KMS-11 (cell line): Measurements from ENCODE around the gene DGKG.

ENCODE experiments used
- H2AFZ ChIP-seq: fragments of 200-600 bp; sonication (generic); 2 replicates; pipeline ENCODE4 v1.6.1; 2016; ENCODE audit warnings: antibody characterized with exemption, mixed run types, low read depth
- H3K27ac ChIP-seq: fragments of 200-600 bp; sonication (generic); 2 replicates; pipeline ENCODE4 v1.6.1; 2016; ENCODE audit warnings: mild to moderate bottlenecking, mixed run types
- H3K27me3 ChIP-seq: fragments of 200-600 bp; sonication (generic); 2 replicates; pipeline ENCODE4 v1.6.1; 2017; ENCODE audit warnings: mild to moderate bottlenecking, low read depth, mixed run types, moderate library complexity; ENCODE audit not compliant: insufficient read depth
- H3K36me3 ChIP-seq: fragments of 200-600 bp; sonication (generic); 2 replicates; pipeline ENCODE4 v1.6.1; 2017; ENCODE audit warnings: mild to moderate bottlenecking, mixed run types; ENCODE audit not compliant: insufficient read depth
- H3K4me1 ChIP-seq: fragments of 200-600 bp; sonication (generic); 2 replicates; pipeline ENCODE4 v1.6.1; 2016; ENCODE audit warnings: mild to moderate bottlenecking, low read depth, mixed run types; ENCODE audit not compliant: poor library complexity, severe bottlenecking
- H3K4me2 ChIP-seq: fragments of 200-600 bp; sonication (generic); 2 replicates; pipeline ENCODE4 v1.7.0; 2016; ENCODE audit warnings: mild to moderate bottlenecking, mixed run types
- H3K4me3 ChIP-seq: fragments of 200-600 bp; sonication (generic); IDR thresholded peaks from 2 replicates; pipeline ENCODE4 v1.6.1; 2017; ENCODE audit warnings: low read depth, low read length, mixed read lengths; ENCODE audit not compliant: insufficient read depth
- H3K79me2 ChIP-seq: fragments of 200-600 bp; sonication (generic); 2 replicates; pipeline ENCODE4 v1.6.1; 2016; ENCODE audit warnings: low read depth, mixed run types; ENCODE audit not compliant: insufficient read depth
- H3K9ac ChIP-seq: fragments of 200-600 bp; sonication (generic); 2 replicates; pipeline ENCODE4 v1.6.1; 2016; ENCODE audit warnings: mild to moderate bottlenecking, mixed run types
- H4K20me1 ChIP-seq: fragments of 200-600 bp; sonication (generic); 2 replicates; pipeline ENCODE4 v1.6.1; 2016; ENCODE audit warnings: mild to moderate bottlenecking, mixed run types; ENCODE audit not compliant: insufficient read depth
- TF ChIP-seq, protein P1 (sequence below): fragments of 200-600 bp; sonication (generic); conservative IDR thresholded peaks from 2 replicates; pipeline ENCODE4 v1.6.1; 2017; ENCODE audit warnings: low read depth, mild to moderate bottlenecking, antibody characterized with exemption, low read length, moderate library complexity, mixed read lengths

Gene DGKG

DNA sequence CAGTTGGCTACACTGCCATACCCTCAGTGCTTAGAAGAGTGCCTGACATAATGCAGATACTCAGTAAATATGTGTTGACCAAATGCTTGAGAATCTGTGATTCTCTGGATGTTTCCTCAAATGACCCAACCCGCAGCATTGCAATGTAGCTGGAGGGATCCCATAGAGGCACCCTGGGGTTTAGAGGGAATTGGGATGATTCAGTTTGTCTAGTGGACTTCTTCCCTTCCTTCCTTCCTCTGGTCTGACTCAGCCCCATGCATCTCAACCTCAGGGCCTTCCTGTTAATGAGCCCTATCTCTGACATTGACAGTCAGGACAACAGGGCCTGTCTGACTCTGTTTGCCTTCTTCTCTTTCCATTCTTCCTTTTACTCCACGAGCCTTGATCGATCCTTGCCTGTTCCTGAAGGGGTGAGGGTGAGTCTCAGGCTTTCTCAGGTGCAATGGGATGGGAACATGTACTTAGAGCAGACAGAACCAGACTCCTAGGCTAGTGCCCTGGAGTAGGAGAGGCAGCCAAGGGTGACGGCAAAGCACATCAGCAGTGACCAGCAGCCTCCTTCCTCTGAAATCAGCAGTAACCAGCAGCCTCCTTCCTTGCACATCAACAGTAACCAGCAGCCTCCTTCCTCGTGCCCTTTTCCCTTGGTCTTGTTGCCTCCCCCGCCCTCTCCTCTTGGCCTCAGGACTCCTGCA is 78.2 kb downstream of the DGKG start:
- H3K36me3 ChIP-seq: no peaks in the 10 kb centered on the region
- H3K9ac ChIP-seq: no peak overlapping the region
- H3K4me2 ChIP-seq: no peak overlapping the region
- no peak overlapping the region for H3K4me3 ChIP-seq
- H2AFZ ChIP-seq: no peak overlapping the region
- TF ChIP-seq, protein P1, sequence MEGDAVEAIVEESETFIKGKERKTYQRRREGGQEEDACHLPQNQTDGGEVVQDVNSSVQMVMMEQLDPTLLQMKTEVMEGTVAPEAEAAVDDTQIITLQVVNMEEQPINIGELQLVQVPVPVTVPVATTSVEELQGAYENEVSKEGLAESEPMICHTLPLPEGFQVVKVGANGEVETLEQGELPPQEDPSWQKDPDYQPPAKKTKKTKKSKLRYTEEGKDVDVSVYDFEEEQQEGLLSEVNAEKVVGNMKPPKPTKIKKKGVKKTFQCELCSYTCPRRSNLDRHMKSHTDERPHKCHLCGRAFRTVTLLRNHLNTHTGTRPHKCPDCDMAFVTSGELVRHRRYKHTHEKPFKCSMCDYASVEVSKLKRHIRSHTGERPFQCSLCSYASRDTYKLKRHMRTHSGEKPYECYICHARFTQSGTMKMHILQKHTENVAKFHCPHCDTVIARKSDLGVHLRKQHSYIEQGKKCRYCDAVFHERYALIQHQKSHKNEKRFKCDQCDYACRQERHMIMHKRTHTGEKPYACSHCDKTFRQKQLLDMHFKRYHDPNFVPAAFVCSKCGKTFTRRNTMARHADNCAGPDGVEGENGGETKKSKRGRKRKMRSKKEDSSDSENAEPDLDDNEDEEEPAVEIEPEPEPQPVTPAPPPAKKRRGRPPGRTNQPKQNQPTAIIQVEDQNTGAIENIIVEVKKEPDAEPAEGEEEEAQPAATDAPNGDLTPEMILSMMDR: no peak
- H3K27me3 ChIP-seq: no peaks in the 10 kb centered on the region
- no peaks in the 10 kb centered on the region for H3K79me2 ChIP-seq
- H4K20me1 ChIP-seq: no peaks in the 10 kb centered on the region
- no peak overlapping the region for H3K27ac ChIP-seq
- H3K4me1 ChIP-seq: no peaks in the 10 kb centered on the region

DNA sequence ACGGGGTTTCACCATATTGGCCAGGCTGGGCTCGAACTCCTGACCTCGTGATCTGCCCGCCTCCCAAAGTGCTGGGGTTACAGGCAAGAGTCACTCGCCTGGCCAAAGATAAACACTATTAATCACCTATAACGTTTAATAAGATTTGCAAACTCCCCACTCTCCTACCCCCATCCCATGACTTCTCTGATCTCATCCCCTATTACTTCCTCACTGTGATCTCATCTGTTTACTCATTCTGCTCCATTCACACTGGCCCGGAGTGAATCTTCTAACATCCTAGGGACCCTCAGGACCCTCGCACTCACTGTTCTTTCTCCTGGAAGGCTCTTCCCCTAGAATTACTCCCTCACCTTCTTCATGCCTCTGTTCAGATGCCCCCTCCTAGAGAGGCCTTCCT is 78.9 kb downstream of the DGKG start:
- Histone ChIP-seq H4K20me1 (no peaks in the 10 kb centered on the region), H3K79me2 (no peaks in the 10 kb centered on the region), H3K9ac (no peak overlapping the region), H2AFZ (no peak overlapping the region), H3K4me1 (no peaks in the 10 kb centered on the region), H3K4me3 (no peak overlapping the region), H3K36me3 (no peaks in the 10 kb centered on the region), H3K27me3 (no peaks in the 10 kb centered on the region), H3K4me2 (no peak overlapping the region), H3K27ac (no peak overlapping the region)
- TF ChIP-seq, protein P1: no peak

DNA sequence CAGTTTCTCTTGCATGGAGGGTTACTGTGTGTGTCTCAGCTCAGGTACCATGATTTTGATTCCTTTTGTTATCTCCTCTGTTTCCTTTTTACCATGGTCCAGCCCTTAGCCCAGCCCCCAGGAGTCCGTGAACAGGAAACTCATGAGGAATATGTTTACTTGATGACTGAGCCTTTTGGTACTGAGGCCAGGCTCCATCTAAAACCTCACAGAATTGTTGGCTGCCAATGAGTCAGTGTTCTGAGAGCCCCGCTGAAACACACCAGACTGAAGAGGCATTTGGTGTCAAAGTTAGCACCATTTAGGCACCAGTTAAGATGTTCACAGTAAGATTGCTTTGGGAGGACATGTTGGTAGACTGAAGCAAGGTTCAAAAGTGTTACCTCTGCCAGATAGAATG is 80.9 kb downstream of the DGKG start:
- H3K27me3 ChIP-seq: no peaks in the 10 kb centered on the region
- H3K4me1 ChIP-seq: no peaks in the 10 kb centered on the region
- H3K9ac ChIP-seq: no peak overlapping the region
- H4K20me1 ChIP-seq: no peaks in the 10 kb centered on the region
- H3K4me3 ChIP-seq: no peak overlapping the region
- no peaks in the 10 kb centered on the region for H3K79me2 ChIP-seq
- no peak overlapping the region for H3K4me2 ChIP-seq
- no peak overlapping the region; the same call in 1 of the 2 replicates for H2AFZ ChIP-seq
- no peaks in the 10 kb centered on the region for H3K36me3 ChIP-seq
- TF ChIP-seq, protein P1: no peak
- H3K27ac ChIP-seq: no peak overlapping the region

DNA sequence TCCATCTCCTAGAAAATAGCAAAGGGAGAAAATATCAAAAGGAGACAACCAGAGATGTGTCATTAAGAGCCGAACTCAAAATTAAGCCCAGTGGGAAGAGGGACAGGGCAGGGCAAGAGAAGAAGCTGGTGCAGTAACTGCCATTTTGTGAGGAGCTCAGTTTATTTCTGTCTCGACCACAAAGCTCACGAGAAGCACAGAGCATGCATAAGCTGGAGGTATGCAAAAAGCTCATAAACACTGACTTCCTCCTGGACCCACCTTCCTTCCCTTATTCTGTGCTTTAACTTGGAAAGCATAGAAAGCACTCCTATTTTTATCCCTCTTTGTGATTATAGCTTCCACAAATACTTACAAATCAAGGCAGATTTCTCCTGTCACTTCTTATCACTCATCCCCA is 81.3 kb downstream of the DGKG start:
- Histone ChIP-seq H4K20me1 (no peaks in the 10 kb centered on the region), H3K9ac (no peak overlapping the region), H3K4me1 (no peaks in the 10 kb centered on the region), H3K79me2 (no peaks in the 10 kb centered on the region), H3K36me3 (no peaks in the 10 kb centered on the region), H3K4me2 (no peak overlapping the region), H3K27ac (no peak overlapping the region), H2AFZ (no peak overlapping the region; the same call in 1 of the 2 replicates), H3K4me3 (no peak overlapping the region), H3K27me3 (no peaks in the 10 kb centered on the region)
- TF ChIP-seq, protein P1: no peak
